BE2C (cell line): ENCODE measurements around the gene MRPS7.
"Not testable (repeated sequence)": the region's sequence is repeated elsewhere in the genome, so short reads cannot be mapped to it uniquely, and the experiment has no call there.

Source experiments
- DNase-seq: peaks from one replicate; pipeline ENCODE4 v3.0.0-alpha.2; 2020
- H3K27me3 ChIP-seq: fragments of 250-450 bp; sonication (Bioruptor Pico); 2 replicates; pipeline ENCODE4 v1.5.1; 2020; ENCODE audit warnings: mild to moderate bottlenecking
- H3K36me3 ChIP-seq: fragments of 250-450 bp; sonication (Bioruptor Pico); 2 replicates; pipeline ENCODE4 v1.5.1; 2020; ENCODE audit warnings: mild to moderate bottlenecking
- H3K4me1 ChIP-seq: fragments of 250-450 bp; sonication (Bioruptor Pico); 2 replicates; pipeline ENCODE4 v1.5.1; 2020
- H3K4me3 ChIP-seq: 2 replicates; pipeline ENCODE4 v1.5.1; 2011; ENCODE audit warnings: low read depth, low read length
- H3K9me3 ChIP-seq: fragments of 250-450 bp; sonication (Bioruptor Pico); 2 replicates; pipeline ENCODE4 v1.5.1; 2020
- TF ChIP-seq, protein P1 (sequence below): IDR thresholded peaks from 2 replicates; pipeline ENCODE4 v1.5.1; 2012; ENCODE audit warnings: mild to moderate bottlenecking, low read depth, low read length

Gene MRPS7

DNA sequence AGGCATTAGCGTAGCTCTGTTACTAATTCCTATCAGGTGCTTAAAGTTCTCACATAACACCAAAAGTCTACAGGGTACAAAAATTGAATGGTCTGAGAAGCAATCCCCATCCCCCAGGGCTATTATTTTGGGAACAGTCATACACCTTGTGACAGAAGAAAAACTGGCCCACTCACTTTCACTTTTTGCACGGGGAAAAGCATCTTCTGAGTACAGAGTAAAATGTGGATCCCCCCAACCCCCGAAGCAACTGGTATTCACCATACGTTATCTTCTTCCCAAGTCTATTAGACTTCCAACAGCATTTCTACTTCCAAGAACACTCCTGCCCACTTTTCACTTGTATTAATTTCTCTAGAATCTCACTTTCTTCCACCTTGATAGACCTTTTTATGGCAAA is 12.1 kb upstream of the MRPS7 start:
- Histone ChIP-seq H3K4me3 (no peak overlapping the region), H3K36me3 (peaks cover 18% of the 10 kb centered on the region), H3K4me1 (peaks cover 4% of the 10 kb centered on the region; the same call in 1 of the 2 replicates), H3K27me3 (no peaks in the 10 kb centered on the region), H3K9me3 (no peaks in the 10 kb centered on the region)
- TF ChIP-seq, protein P1, sequence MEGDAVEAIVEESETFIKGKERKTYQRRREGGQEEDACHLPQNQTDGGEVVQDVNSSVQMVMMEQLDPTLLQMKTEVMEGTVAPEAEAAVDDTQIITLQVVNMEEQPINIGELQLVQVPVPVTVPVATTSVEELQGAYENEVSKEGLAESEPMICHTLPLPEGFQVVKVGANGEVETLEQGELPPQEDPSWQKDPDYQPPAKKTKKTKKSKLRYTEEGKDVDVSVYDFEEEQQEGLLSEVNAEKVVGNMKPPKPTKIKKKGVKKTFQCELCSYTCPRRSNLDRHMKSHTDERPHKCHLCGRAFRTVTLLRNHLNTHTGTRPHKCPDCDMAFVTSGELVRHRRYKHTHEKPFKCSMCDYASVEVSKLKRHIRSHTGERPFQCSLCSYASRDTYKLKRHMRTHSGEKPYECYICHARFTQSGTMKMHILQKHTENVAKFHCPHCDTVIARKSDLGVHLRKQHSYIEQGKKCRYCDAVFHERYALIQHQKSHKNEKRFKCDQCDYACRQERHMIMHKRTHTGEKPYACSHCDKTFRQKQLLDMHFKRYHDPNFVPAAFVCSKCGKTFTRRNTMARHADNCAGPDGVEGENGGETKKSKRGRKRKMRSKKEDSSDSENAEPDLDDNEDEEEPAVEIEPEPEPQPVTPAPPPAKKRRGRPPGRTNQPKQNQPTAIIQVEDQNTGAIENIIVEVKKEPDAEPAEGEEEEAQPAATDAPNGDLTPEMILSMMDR: no peak
- no peak for DNase-seq

DNA sequence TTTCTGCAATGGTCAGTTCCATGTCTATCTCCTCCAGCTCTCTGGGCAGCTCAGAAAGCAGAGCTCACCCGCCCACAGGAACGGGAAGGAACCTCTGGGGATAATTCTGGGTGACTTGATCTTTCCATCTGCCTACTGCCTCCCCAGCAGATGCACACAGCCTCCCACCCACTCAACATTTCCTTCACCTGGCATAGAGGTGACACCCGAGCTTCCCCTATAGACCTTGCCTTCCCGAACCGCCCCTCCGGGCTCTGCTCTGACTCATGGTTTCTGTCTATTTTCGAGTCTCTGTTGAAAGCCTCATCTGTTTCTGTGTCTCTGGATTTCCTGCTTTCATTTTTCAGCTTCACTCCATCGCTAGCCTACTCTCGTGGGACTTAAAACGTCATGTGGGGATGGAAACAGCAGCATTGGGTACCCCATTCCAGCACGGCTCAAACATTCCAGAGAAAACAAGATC is 11.6 kb upstream of the MRPS7 start:
- Histone ChIP-seq H3K9me3 (no peaks in the 10 kb centered on the region), H3K4me1 (peaks cover 4% of the 10 kb centered on the region; the same call in 1 of the 2 replicates), H3K4me3 (no peak overlapping the region), H3K36me3 (peaks cover 13% of the 10 kb centered on the region), H3K27me3 (no peaks in the 10 kb centered on the region)
- TF ChIP-seq, protein P1: no peak
- DNase-seq: no peak

DNA sequence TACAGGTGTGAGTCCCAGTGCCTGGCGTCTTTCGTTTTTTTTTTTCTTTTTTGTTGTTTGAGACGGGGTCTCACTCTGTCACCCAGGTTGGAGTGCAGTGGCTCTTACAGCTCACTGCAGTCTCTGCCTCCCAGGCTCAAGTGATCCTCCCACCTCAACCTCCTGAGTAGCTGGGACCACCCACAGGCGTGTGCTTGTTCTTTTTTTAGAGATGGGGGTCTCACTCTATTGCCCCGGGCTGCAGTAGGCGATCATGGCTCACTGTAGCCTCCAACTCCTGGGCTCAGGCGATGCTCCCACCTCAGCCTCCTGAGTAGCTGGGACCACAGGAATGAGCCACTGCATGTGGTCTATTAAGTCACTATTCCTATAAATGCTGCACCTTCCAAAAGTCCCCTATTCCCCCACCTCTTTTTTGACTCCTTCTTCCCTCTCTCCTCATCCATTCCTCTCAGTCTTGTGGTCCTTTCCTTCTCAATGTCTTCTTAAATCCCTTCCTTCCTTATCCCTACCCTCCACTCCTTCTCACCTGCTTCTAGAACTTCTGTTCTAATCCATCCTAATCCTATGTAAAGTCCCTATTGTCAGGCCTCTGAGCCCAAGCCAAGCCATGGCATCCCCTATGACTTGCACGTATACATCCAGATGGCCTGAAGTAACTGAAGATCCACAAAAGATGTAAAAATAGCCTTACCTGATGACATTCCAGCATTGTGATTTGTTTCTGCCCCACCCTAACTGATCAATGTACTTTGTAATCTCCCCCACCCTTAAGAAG is 9.5 kb upstream of the MRPS7 start:
- Histone ChIP-seq H3K4me3 (no peak overlapping the region), H3K4me1 (peaks cover 4% of the 10 kb centered on the region; the same call in 1 of the 2 replicates), H3K27me3 (no peaks in the 10 kb centered on the region), H3K9me3 (no peaks in the 10 kb centered on the region), H3K36me3 (no peaks in the 10 kb centered on the region)
- no peak for DNase-seq
- TF ChIP-seq, protein P1: no peak

DNA sequence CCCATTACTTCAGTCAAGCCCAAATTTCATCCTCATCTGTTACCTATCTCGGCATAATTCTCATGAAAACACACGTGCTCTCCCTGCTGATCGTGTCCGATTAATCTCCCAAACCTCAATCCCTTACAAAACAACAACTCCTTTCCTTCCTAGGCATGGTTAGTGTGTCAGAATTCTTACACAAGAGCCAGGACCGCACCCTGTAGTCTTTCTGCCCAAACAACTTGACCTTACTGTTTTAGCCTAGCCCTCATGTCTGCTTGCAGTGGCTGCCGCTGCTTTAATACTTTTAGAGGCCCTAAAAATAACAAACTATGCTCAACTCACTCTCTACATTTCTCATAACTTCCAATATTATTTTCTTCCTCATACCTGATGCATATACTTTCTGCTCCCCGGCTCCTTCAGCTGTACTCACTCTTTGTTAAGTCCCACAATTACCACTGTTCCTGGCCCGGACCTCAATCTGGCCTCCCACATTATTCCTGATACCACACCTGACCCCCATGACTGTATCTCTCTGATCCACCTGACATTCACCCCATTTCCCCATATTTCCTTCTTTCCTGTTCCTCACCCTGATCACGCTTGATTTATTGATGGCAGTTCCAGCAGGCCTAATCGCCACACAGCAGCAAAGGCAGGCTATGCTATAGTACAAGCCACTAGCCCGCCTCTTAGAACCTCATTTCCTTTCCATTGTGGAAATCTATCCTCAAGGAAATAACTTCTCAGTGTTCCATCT is 5.6 kb upstream of the MRPS7 start:
- not testable (repeated sequence) for H3K27me3 ChIP-seq, H3K9me3 ChIP-seq, H3K4me3 ChIP-seq, DNase-seq, H3K4me1 ChIP-seq, H3K36me3 ChIP-seq

DNA sequence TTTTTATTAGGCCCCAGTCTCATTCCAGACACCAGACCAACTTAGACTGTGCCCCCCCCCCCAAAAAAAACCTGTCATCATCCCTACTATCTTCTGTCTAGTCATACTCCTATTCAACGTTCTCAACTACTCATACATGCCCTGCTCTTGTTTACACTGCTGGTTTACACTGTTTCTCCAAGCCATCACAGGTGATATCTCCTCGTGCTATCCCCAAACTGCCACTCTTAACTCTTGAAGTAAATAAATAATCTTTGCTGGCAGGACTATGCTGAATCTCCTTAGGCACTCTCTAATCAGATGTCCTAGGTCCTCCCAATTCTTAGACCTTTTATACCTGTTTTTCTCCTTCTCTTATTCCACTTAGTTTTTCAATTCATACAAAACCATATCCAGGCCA is 4.5 kb upstream of the MRPS7 start:
- H3K27me3 ChIP-seq, DNase-seq, H3K4me1 ChIP-seq, H3K36me3 ChIP-seq, H3K4me3 ChIP-seq, H3K9me3 ChIP-seq: not testable (repeated sequence)

DNA sequence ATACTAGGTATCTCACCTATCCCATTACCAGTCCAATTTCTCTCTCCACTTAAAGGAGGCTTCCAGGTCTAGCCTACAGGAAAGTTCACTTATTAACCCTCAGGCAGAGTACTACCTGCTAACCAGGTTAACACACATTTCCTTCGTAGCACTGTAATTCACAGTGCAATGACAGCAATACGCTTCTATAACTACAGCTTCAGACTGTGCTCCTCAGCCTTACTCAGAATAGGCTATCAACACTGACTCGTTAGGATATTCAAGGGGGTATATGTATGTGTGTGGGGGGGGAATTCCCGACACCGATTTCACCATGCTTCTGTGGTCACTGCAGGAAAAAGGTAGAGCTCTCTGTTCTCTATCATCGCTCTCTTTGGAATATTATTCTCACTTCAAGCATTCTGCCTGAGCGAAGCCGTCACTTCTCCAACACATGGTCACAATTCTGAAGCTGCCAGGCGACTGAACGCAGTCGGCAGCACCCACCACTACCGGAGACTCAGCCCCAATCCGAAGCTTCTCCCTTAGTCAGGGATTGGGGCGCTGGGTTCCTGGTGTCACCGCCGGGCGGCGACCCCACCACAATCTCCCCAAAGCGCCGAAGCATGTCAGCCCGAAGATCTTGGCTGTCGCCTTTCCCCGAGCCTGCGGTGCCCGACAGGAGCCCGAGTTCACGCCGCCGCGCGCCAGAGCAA is 891 bp upstream of the MRPS7 start:
- TF ChIP-seq, protein P1: no peak
- peaks cover 24% of the 10 kb centered on the region for H3K36me3 ChIP-seq
- H3K27me3 ChIP-seq: no peaks in the 10 kb centered on the region
- H3K4me1 ChIP-seq: peaks cover 3% of the 10 kb centered on the region; the same call in 1 of the 2 replicates
- peak overlapping the region; percentile 100 for H3K4me3 ChIP-seq
- no peak for DNase-seq
- H3K9me3 ChIP-seq: no peaks in the 10 kb centered on the region
